Common myeloid progenitor, CD34-positive (primary cell): Measurements from ENCODE around the gene SLITRK2.

ENCODE experiments used
- CTCF ChIA-PET: fragments of 350-600 bp; sonication (Branson Sonifier 250); formaldehyde crosslinking; loops from one replicate; lab custom pipeline; 2021; ENCODE audit warnings: antibody characterized with exemption; lab: Charles Lee
- POLR2A ChIA-PET: fragments of 350-600 bp; sonication (Branson Sonifier 250); formaldehyde crosslinking; loops from one replicate; lab custom pipeline; 2021; ENCODE audit warnings: antibody characterized with exemption; lab: Charles Lee
- DNase-seq, 3 donors: peaks; one replicate each; pipeline versions ENCODE4 v3.0.0 to v3.0.0-alpha.2; 2013
- H3K27ac ChIP-seq, 2 experiments: 1 replicate in 1 of 2; 2 replicates in 1 of 2; pipeline ENCODE4 v1.7.0; 2013; ENCODE audit warnings: inconsistent platforms in 2 of 2, low read length in 2 of 2, mild to moderate bottlenecking in 2 of 2, low read depth in 1 of 2, moderate library complexity in 1 of 2; ENCODE audit not compliant: severe bottlenecking in 2 of 2, insufficient read depth in 1 of 2, poor library complexity in 1 of 2
- H3K27me3 ChIP-seq, 5 experiments: replicated peaks in 2 of 5; 1 replicate in 3 of 5; 2 replicates in 2 of 5; pipeline versions ENCODE4 v1.6.1 to v1.7.0; 2013; ENCODE audit warnings: low read length in 4 of 5, mild to moderate bottlenecking in 2 of 5, moderate library complexity in 2 of 5, inconsistent platforms in 1 of 5; ENCODE audit not compliant: insufficient read depth in 5 of 5, control insufficient read depth in 4 of 5
- H3K36me3 ChIP-seq, 4 experiments: 1 replicate in 2 of 4; 2 replicates in 2 of 4; pipeline versions ENCODE4 v1.6.1 to v1.7.0; 2013; ENCODE audit warnings: low read length in 3 of 4, control low read depth in 1 of 4, mild to moderate bottlenecking in 1 of 4; ENCODE audit not compliant: control insufficient read depth in 4 of 4, insufficient read depth in 4 of 4
- H3K4me1 ChIP-seq, 4 experiments: 1 replicate in 3 of 4; 2 replicates in 1 of 4; pipeline versions ENCODE4 v1.6.1 to v1.7.1; 2013; ENCODE audit warnings: low read length in 3 of 4, mild to moderate bottlenecking in 3 of 4, control low read depth in 1 of 4, inconsistent platforms in 1 of 4, moderate library complexity in 1 of 4; ENCODE audit not compliant: control insufficient read depth in 4 of 4, insufficient read depth in 4 of 4; ENCODE audit errors: control extremely low read depth in 1 of 4
- H3K4me3 ChIP-seq, 7 experiments: 1 replicate in 4 of 7; 2 replicates in 3 of 7; pipeline versions ENCODE4 v1.5.1 to v1.7.0; 2013; ENCODE audit warnings: mild to moderate bottlenecking in 7 of 7, low read length in 6 of 7, moderate library complexity in 6 of 7, inconsistent platforms in 2 of 7, low read depth in 2 of 7, control low read depth in 1 of 7; ENCODE audit not compliant: insufficient read depth in 4 of 7, control insufficient read depth in 1 of 7; ENCODE audit errors: extremely low read depth in 1 of 7
- H3K9me3 ChIP-seq, 5 experiments: 1 replicate in 4 of 5; 2 replicates in 1 of 5; pipeline versions ENCODE4 v1.6.1 to v1.7.1; 2013; ENCODE audit warnings: low read length in 4 of 5, mild to moderate bottlenecking in 2 of 5, inconsistent platforms in 1 of 5, low read depth in 1 of 5, moderate library complexity in 1 of 5; ENCODE audit not compliant: control insufficient read depth in 4 of 5, insufficient read depth in 2 of 5; ENCODE audit errors: control extremely low read depth in 1 of 5
- whole genome bisulfite sequencing: methylation state at CpG from one replicate; pipeline ENCODE4 v1.1.5; 2013; ENCODE audit not compliant: insufficient coverage; 5-methylcytosine and 5-hydroxymethylcytosine counted together

Gene SLITRK2

DNA sequence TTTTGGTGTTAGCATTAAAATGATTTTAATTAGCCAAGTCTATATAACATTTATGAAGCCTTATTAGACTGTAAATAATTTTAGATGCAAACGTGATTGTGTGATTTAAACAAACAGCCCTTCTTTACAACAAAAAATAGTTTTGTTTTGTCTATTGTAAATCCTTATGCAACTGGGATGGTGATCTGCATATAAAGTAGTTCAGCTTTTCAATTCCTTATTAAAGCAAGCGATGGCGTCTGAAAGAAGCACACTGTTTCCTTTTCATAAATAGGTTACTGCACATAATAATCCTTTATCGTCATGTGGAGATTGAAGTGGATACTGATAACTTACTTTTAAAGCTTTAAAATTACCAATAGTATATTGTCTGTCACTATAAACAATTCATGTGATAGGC, 8.8 kb downstream of the SLITRK2 start:
- CTCF ChIA-PET: no interaction called here
- H3K4me3 ChIP-seq: no peak overlapping the region
- POLR2A ChIA-PET: no interaction called here
- DNase-seq: no peak
- peaks cover 0 to under 1% (median 0%) of the 10 kb centered on the region in 4 experiments for H3K4me1 ChIP-seq
- no peak overlapping the region for H3K27ac ChIP-seq
- WGBS: no CpG with 5 or more reads among the region's 4 CpGs
- H3K27me3 ChIP-seq: peaks cover 0 to 32% (median 3%) of the 10 kb centered on the region in 5 experiments
- H3K9me3 ChIP-seq: no peaks in the 10 kb centered on the region
- no peaks in the 10 kb centered on the region for H3K36me3 ChIP-seq

DNA sequence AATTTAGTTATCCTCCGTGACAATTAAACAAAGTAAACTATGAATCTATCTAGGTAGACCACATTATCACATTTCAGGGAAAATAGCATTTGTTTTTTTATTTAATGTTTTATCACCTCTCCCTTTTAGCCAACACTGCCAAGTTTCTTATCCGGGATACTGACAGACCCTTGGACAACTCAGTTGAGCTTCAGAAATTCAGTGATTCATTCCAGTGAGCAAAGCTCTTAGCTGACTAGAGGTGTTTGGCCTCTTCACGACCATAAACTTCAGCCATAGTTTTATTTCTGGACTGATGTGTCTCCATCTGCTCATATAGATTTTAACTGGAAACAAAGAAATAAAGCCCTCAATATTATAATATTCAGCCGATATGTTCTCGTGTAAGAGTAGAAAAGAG, 15.2 kb downstream of the SLITRK2 start:
- Histone ChIP-seq H3K4me3 (no peak overlapping the region), H3K36me3 (no peaks in the 10 kb centered on the region), H3K27me3 (peaks cover 0 to 3% (median 0%) of the 10 kb centered on the region in 5 experiments), H3K27ac (no peak overlapping the region), H3K9me3 (no peaks in the 10 kb centered on the region), H3K4me1 (no peaks in the 10 kb centered on the region)
- POLR2A ChIA-PET: no interaction called here
- CTCF ChIA-PET: no interaction called here
- 79% methylated on average over 3 of the region's 5 CpGs for WGBS
- no peak for DNase-seq

DNA sequence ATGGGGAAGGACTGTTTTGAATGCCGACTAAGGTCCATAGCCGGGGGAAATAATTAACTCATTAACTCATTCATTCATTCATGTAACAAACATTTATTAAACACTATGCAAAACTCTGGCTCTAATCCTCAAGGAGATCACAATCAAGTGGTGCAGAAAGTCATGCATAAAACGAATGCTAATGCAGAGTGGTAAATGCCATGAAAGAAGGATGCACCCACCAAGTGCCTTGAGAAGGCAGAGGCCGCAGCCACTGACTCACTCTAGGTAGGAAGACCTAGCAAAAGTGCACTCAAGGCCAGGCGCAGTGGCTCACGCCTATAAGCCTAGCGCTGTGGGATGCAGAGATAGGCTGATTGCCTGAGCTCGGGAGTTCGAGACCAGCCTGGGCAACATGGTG, 22.9 kb downstream of the SLITRK2 start:
- Histone ChIP-seq H3K4me1 (no peaks in the 10 kb centered on the region), H3K36me3 (no peaks in the 10 kb centered on the region), H3K9me3 (no peaks in the 10 kb centered on the region), H3K27ac (no peak overlapping the region), H3K4me3 (no peak overlapping the region), H3K27me3 (no peaks in the 10 kb centered on the region)
- no peak for DNase-seq
- ChIA-PET POLR2A (no interaction called here), CTCF (no interaction called here)
- 73% methylated on average over 5 of the region's 9 CpGs for WGBS

- H3K4me1 ChIP-seq: no peaks in the 10 kb centered on the region
- no peaks in the 10 kb centered on the region for H3K9me3 ChIP-seq
- WGBS: 33% methylated on average over 4 of the region's 7 CpGs
- H3K36me3 ChIP-seq: no peaks in the 10 kb centered on the region
- H3K27ac ChIP-seq: no peak overlapping the region
- CTCF ChIA-PET: no interaction called here
- no peaks in the 10 kb centered on the region for H3K27me3 ChIP-seq
- H3K4me3 ChIP-seq: no peak overlapping the region
- DNase-seq: no peak
- POLR2A ChIA-PET: no interaction called here
Measured at GRCh38 chrX:145843146-145843904, 25.7 kb downstream of the SLITRK2 start.

DNA sequence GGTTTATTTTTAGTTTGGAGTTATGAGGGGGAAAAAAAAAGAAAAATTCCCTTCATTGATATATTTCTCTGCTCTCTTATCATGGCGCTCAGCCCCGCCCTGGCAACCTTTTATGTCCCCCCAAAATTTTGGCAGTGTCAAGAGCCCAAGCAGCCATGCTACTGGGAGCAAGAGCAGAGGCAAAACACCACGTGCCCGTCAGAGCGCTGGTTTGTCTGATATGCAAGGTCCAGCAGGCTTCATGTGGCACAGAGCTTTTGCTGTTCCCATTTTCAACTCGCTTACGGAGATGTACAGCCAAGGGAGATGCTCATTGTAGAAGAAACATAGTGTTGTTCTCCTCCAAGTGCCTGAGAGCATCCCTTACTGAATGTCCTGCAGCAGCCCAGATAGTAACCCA, 27.3 kb downstream of the SLITRK2 start:
- H3K27ac ChIP-seq: no peak overlapping the region

GRCh38 chrX:145848448-145848847, 30.8 kb downstream of the SLITRK2 start:
- Histone ChIP-seq H3K9me3 (no peaks in the 10 kb centered on the region), H3K4me3 (no peak overlapping the region), H3K36me3 (no peaks in the 10 kb centered on the region), H3K27me3 (no peaks in the 10 kb centered on the region), H3K4me1 (no peaks in the 10 kb centered on the region), H3K27ac (no peak overlapping the region)
- WGBS: 96% methylated on average over 2 of the region's 2 CpGs
- ChIA-PET POLR2A (no interaction called here), CTCF (no interaction called here)
- DNase-seq: no peak

More for the DNA sequence above, 27.3 kb downstream of the SLITRK2 start:
- Histone ChIP-seq H3K4me1 (no peaks in the 10 kb centered on the region), H3K27me3 (no peaks in the 10 kb centered on the region), H3K9me3 (no peaks in the 10 kb centered on the region), H3K36me3 (no peaks in the 10 kb centered on the region), H3K4me3 (no peak overlapping the region)
- WGBS: 85% methylated on average over 6 of the region's 7 CpGs
- POLR2A ChIA-PET: no interaction called here
- CTCF ChIA-PET: no interaction called here
- DNase-seq: no peak

- H3K27me3 ChIP-seq: no peaks in the 10 kb centered on the region
- no peaks in the 10 kb centered on the region for H3K9me3 ChIP-seq
- H3K27ac ChIP-seq: no peak overlapping the region
- 80% methylated on average over 11 of the region's 11 CpGs for WGBS
- H3K4me1 ChIP-seq: no peaks in the 10 kb centered on the region
- CTCF ChIA-PET: no interaction called here
- no peak overlapping the region for H3K4me3 ChIP-seq
- DNase-seq: no peak
- POLR2A ChIA-PET: no interaction called here
- H3K36me3 ChIP-seq: no peaks in the 10 kb centered on the region
Measured at GRCh38 chrX:145848857-145849256, 31.2 kb downstream of the SLITRK2 start.
